Measurements from ENCODE around the gene PRPF31.

DNA sequence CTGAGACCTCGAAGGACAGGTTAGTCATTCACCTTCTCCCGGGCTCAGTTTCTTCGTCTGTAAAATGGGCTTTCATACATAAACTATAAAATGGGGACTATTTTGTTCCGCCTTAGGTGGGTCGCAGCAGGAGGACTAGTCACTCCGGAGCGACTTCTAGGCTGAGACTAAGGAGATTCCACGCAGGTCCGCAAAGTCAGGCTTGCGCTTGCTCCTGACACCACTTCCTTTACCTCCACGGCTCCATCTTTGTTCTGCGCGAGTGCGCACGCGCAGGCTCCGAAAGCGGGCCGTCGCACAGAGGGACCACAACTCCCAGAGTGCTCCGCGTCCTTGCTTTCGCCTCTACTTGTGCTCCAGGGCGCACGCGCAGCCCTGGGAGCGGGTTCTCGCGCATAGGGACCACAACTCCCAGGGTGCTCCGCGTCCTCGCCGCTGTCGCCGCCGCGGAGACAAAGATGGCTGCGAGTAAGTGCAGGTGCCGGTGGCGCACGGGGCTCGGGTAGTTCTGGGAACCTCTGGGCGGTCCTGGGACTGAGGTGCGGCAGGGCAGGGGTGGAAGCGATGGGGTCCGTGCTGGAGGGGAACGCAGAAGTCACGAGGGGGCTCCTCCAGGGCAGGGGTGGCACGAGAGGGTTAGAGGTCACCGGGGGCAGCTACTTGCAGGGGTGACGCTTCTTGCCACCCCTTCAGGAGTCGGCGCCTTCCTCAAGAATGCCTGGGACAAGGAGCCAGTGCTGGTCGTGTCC, 13.0 kb upstream of the PRPF31 start, which contains the start of gene NDUFA3:
- TF ChIP-seq, protein P1, sequence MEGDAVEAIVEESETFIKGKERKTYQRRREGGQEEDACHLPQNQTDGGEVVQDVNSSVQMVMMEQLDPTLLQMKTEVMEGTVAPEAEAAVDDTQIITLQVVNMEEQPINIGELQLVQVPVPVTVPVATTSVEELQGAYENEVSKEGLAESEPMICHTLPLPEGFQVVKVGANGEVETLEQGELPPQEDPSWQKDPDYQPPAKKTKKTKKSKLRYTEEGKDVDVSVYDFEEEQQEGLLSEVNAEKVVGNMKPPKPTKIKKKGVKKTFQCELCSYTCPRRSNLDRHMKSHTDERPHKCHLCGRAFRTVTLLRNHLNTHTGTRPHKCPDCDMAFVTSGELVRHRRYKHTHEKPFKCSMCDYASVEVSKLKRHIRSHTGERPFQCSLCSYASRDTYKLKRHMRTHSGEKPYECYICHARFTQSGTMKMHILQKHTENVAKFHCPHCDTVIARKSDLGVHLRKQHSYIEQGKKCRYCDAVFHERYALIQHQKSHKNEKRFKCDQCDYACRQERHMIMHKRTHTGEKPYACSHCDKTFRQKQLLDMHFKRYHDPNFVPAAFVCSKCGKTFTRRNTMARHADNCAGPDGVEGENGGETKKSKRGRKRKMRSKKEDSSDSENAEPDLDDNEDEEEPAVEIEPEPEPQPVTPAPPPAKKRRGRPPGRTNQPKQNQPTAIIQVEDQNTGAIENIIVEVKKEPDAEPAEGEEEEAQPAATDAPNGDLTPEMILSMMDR (conservative IDR thresholded peaks at IDR 0.05; ENCODE audit: low read depth, low read length): no peak
- TF ChIP-seq CEBPB (IDR thresholded peaks at IDR 0.05; ENCODE audit: low read depth, low read length) (no peak), POLR2A (IDR thresholded peaks at IDR 0.05; ENCODE audit: low read depth, low read length) (no peak)
- TF ChIP-seq, protein P2, sequence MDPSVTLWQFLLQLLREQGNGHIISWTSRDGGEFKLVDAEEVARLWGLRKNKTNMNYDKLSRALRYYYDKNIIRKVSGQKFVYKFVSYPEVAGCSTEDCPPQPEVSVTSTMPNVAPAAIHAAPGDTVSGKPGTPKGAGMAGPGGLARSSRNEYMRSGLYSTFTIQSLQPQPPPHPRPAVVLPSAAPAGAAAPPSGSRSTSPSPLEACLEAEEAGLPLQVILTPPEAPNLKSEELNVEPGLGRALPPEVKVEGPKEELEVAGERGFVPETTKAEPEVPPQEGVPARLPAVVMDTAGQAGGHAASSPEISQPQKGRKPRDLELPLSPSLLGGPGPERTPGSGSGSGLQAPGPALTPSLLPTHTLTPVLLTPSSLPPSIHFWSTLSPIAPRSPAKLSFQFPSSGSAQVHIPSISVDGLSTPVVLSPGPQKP (IDR thresholded peaks at IDR 0.05; ENCODE audit: borderline replicate concordance, low read depth, low read length): no peak
